ENCODE results near the gene IL1RL1.

GRCh38 chr2:102315921-102316320 is 4.6 kb downstream of the IL1RL1 start:
- TF ChIP-seq POLR2A (IDR thresholded peaks at IDR 0.05; ENCODE audit: low read depth, low read length) (no peak), POLR2AphosphoS5 (IDR thresholded peaks at IDR 0.05; ENCODE audit: low read depth, low read length) (no peak), TAF1 (IDR thresholded peaks at IDR 0.05; ENCODE audit: borderline replicate concordance, low read depth, low read length) (no peak)
